ENCODE data around the gene CCNA2.

CCNA2 gene

DNA sequence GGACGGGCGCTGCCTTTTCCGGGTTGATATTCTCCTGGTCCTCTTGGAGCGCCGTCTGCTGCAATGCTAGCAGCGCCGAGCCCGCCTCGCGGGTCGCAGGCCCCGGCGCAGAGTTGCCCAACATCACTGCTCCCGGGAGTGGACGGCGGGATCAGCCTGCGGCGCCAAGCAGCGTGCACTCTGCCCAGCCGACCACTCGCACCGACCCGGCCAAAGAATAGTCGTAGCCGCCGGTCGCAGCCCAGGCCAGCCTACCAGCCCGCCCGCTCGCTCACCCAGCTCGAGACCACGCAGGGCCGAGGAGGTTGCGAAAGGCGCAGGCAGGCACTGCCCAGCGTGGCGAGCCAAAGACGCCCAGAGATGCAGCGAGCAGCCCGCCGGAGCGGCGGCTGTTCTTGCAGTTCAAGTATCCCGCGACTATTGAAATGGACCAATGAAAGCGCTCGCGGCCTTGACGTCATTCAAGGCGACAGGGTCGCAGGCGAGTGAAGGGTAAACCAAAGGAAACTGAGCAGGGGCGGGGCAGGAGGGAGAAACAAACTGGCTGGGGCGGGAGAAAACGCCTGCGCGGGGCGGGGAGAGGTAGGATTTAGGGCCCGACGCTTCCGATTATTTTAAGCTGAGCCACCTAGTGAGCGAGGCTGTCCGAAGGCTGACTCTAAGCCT is at the start of gene CCNA2:
Gene CCNA2, minus strand, starts transcription at position 379 of the 666 bp plus-strand sequence. Its CDS starts 255 bp downstream, at position 124.
- peak; percentile 96 for DNase-seq

DNA sequence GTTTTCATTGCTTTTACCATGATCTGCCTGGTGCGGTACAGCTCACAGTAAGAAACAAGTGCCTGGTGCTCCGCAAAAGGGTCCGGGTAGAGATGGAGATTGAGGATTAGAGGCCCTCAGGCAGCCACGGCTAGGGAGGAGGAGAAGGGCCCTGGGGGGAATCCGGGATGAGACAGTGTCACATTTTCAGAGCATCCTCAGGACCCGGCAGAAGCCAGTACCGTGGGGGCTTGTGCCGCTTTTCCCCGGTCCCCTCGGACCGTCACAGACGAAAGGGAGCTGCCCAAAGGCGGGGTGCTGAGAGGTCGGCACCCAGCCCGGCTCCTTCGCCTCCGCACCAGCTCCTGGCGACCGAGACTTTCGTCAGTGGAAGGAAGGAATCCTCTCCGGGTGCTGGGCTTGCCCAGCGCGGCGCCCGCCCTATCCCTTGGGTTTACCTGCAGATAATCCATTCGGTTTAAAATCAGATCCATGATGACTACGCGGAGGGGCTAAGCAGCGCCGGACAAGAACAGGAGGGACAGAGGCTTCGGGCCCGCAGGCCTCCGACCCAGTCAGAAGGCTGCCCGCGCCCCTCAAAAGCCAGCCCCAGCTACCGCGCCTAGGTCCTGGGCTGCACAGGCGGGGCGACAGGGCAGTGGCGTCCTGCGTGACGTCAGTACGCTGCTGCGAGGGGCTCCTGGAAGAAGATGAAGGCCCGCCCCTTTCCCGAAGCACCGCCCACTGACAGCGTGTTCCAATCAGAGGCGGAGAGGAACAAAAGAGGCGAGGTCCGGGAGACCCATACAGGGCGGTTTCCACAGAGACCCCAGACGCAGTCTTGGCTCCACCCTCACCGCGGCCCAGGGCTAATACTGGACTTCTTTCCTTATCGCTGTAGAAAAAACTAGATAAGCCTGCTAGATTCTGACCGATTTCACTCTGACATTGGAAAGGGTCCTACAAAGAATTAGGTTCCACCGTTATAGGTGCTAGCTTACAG is 46.4 kb upstream of the CCNA2 start, which contains the start of gene BBS7:
Gene BBS7, minus strand, starts transcription at position 634 of the 982 bp plus-strand sequence. Its CDS starts 161 bp downstream, at position 473.
- DNase-seq = peak; percentile 96

- DNase-seq = no peak
These were observed 40.1 kb upstream of the CCNA2 start for GRCh38 chr4:121863799-121864198.

- no peak for DNase-seq
These were observed 37.7 kb upstream of the CCNA2 start for GRCh38 chr4:121861426-121861825.

DNA sequence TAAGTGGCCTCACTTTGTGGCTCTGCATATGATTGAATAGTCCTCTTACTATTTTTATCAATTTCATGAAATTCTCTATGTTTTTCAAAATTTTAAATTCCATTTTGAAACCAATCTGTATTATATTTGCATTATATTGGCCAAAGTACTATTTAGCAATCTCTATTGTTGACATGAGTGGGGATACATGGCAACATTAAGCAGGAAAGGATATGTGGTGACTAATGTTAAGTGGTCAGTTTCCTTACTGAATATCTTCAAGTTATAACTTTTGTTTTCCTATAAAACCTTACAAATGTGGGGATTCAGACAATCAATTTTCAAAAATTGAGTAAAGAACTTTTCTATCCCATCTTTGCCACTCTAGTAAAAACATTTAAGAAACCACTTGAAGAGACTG is 36.4 kb upstream of the CCNA2 start:
- DNase-seq = no peak

DNA sequence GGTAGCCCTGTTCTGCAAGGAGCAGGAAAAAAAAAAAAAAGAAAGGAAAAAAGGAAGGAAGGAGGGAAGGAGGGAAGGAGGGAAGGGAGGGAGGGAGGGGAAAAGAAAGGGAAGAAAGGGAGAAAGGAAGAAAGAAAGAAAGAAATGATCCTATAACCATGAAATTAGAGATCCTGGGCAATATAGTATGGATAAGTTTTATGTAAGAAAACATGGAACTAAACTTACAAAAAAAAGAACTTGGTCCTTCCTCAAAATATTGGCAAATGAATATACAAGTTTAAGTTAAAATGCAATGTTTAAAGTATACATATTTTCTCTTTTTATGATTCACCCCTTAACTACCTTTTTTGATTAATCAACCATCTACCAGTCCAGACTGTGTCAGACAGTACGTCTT is 27.7 kb upstream of the CCNA2 start:
- no peak for DNase-seq

GRCh38 chr4:121846662-121847061 is 23.0 kb upstream of the CCNA2 start:
- no peak for DNase-seq

- no peak for DNase-seq
These were observed 19.2 kb upstream of the CCNA2 start for GRCh38 chr4:121842862-121843261.

DNA sequence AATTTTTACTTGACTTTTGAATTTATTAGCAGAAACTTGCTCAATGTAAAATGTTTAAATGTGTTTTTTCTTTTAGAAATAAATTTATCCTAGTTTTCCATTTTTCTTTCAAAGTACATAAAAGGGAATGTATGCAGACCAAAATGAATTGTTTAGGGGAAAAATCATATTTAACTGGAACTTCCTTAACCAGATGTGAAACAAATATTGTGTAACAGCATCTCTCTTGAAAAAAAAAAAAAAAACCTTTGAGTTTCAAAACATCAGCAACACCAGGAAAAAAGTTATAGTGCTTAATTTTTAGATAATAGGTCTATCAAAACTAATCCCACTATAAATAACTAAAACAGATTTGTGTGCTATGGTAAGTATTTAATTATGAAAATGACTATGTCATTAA is 14.5 kb upstream of the CCNA2 start:
- no peak for DNase-seq

GRCh38 chr4:121829511-121829910 is 5.8 kb upstream of the CCNA2 start:
- DNase-seq = no peak

DNA sequence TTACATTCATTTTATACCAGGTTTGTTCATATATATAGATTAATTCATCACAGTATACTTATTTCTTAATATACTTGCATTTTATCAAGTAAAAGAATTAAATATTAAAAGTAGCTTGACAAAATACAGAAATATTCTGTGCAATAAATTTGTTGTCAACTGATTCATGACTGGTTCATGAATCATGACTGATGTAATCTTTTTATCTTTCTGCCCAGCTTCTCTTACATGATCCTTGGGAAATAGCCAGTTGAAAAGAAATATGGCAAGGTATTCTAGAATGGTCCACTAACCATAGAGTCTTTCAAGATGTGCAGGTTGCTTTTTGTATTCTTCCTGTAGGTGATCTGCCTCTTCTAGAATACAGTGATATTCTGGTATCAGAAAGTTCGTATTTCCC is 4.2 kb upstream of the CCNA2 start:
- DNase-seq = no peak

DNA sequence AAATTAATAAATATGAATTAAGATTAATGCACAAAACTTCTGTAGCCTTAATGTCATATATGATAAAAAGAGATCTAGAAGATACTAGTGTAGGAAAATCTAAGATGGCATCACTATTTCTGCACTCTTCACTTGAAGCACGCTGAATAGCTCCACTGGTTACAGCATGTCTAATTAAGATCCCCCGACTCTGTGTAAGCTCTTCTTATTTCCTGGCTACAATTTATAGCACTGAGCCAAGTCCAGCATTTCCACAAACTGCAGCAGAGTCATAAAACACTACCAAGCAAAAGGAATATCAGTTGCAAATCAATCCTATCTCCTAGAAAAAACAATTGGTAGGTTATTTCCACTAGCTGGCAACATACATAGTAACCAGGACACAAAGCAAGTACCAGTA is 1.3 kb upstream of the CCNA2 start:
- no peak for DNase-seq

- no peak for DNase-seq
These were observed 466 bp upstream of the CCNA2 start for GRCh38 chr4:121824171-121824527.

DNA sequence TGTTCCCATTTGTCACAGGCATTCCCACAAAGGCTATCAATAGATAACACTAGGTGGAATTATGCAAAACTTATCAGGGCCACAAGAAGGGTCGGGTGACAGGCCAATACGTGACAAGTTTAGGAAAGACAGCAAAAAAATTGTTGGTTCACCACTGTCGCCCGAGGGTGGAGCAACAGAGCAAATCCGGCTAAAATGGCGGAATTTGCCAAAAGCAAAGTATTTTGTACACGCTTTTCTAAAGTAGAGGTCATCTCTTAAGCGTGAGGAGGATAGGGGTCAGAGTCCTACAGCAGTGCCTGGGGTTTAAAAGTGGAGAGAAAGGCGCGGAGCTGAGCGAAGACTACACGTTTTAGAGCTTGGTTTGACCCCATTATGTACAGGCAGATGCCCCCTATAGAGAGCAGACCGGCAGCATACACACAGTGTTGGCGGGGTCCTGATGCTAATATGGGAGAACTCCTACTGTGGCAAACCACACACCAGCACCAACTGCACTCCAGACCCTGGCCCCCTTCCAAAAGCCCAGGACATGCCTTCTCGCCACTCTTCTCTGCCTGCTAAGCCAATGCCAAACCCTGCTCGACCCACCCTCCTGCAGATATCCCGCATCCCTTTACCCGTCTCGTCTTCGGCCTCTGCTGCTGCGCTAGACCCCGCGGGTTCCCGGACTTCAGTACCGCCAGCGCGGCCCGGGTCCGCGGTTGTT is 733 bp downstream of the CCNA2 start:
- DNase-seq = peak; percentile 67

DNA sequence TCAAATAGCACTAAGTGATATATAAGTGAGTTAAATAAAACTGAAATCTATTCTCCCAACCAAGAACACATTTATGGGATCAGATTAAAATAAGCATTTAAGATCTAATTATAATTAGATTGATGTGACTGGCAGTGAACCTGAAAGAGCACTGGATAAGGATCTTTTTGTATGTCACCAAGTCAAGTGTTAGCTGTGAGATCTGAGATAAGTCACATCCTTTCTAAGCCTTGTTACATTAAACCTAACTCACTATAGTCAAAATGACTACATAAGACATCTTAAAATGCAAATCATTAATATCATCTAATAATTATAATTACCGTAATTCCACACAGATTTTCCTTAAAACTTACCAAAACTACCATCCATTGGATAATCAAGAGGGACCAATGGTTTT is 1.6 kb downstream of the CCNA2 start:
- no peak for DNase-seq

DNA sequence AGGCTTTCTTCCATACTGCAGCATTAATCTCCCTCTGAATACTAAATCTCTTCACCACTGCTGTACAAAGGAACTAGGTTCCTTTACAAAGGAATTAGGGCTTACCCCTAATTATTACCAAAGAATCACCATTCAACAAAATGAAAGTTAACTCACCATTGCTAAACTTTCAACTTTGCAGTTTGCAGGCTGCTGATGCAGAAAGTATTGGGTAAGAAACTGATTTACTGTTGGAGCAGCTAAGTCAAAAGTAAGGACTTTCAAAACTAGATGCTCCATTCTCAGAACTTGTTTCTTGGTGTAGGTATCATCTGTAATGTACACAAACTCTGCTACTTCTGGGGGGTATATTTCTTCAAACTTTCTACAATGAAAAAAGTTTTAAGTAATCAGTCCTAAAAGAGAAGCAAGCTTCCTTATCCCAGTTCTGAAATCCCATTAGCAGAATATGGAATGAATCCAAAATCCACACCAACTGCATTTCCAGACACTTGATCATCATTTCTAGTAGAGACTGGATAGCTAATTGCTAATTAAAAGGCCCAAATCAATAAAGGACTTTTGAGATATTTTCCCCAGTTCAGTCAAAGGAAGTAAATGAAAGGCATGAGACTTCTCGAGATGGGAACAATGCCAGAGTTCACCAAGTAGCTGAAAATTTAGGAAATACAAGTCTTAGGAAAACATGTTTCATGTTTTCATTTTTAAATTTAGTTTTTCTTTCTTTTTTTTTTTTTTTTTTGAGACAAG is 4.3 kb downstream of the CCNA2 start:
- DNase-seq = no peak

DNA sequence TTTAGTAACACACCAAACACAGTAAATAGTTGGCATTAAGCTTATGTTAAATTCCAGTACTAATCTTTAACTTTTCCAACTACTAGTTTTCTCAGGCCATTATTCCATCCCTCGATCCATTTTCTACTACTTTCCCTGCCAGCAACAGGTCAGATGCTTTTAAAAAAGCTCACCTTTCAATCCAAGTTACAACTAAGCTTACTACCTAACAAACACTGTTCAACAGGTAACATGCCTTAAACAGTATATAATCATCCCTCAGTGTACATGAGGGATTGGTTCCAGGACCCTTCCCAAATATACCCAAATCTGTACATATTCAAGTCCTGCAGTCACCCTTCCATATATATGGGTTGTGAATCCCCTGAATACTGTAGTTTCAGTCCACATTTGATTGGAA is 5.5 kb downstream of the CCNA2 start:
- no peak for DNase-seq

- no peak for DNase-seq
These were observed 6.0 kb downstream of the CCNA2 start for GRCh38 chr4:121817701-121818100.

- DNase-seq = no peak
These were observed 6.7 kb downstream of the CCNA2 start for GRCh38 chr4:121817006-121817405.

DNA sequence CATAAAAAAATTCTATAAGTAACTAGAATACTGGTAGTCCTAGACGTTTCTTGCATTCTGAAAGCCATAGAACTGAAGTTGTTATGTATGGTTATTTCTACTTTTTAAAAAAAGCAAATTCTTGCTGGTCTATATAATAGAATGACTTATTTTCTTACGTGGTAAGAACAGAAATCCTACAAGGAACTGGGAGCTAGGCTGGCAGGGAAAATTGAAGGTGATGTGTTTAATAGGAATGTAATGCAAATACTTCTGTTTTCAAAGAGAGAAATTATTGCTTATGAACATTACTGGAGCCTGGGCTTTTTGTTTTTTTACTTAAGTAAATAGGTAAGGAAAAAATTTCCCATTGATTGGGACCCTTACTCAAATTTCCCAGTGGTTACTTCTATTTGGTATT is 8.9 kb downstream of the CCNA2 start:
- DNase-seq = no peak

- DNase-seq = no peak
These were observed 12.6 kb downstream of the CCNA2 start for GRCh38 chr4:121811122-121811521.

GRCh38 chr4:121806411-121806810 is 17.3 kb downstream of the CCNA2 start:
- no peak for DNase-seq

DNA sequence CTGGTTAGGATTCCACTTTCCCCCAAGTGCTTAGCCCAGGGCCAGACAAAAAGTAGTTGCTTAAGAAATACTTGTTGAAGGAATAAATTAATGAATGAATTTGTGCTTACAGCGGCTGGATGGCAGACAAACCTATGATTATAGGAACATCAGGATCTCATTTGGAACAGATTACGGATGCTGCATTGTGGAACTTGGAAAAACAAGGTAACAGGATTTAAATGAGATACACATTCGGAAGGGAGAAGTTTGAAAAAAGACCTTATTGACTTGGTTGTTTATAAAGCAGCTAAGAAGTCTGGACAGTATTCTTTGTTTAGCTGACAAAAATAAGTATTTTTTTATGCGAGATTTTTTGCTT is 22.0 kb downstream of the CCNA2 start:
- no peak for DNase-seq

All from activated CD8-positive, alpha-beta memory T cell treated with anti-CD3 and anti-CD28 coated beads, Interleukin-2, amount 50 U/mL, for 48 hours (primary cell).